Amniotic stem cell (primary cell): ENCODE results near the gene APOL2.
"Not testable (repeated sequence)": the region's sequence is repeated elsewhere in the genome, so short reads cannot be mapped to it uniquely, and the experiment has no call there.

ENCODE experiments used
- DNase-seq: peaks from one replicate; lab custom pipeline; 2025; lab: John Stamatoyannopoulos, UW

Gene APOL2

DNA sequence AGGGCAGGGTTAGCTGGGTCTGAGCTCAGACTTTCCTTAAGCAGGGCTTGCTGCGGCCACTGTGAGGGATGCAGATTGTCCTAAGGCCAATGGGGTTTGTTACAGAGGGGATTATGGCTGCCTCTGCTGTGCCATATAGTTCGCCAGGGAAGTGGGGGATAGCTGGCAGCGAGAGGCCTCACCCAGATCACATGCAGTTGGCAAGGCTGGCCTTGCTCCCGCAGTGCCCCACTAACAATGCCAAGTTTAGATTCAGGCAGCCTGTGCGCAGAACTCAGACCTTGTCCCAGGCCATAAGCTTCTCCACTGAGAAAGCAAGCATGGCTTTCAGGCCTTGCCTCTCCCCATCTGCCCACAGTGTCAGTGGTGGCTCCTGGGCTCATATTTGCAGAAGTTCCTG is 4.7 kb upstream of the APOL2 start:
- no peak for DNase-seq

DNA sequence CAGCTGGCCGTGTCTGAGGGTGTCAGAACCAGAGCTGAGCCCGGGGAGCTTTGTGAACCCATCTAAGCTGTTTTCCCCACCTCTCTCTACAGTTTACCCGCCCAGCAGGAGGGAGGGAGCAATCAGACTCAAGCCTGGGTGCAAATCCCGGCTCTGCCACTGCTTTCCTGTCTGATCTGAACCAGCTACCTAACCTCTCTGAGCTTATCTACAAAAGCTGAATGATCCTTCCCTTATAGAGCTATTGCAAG is 252 bp downstream of the APOL2 start:
- DNase-seq, result no peak

DNA sequence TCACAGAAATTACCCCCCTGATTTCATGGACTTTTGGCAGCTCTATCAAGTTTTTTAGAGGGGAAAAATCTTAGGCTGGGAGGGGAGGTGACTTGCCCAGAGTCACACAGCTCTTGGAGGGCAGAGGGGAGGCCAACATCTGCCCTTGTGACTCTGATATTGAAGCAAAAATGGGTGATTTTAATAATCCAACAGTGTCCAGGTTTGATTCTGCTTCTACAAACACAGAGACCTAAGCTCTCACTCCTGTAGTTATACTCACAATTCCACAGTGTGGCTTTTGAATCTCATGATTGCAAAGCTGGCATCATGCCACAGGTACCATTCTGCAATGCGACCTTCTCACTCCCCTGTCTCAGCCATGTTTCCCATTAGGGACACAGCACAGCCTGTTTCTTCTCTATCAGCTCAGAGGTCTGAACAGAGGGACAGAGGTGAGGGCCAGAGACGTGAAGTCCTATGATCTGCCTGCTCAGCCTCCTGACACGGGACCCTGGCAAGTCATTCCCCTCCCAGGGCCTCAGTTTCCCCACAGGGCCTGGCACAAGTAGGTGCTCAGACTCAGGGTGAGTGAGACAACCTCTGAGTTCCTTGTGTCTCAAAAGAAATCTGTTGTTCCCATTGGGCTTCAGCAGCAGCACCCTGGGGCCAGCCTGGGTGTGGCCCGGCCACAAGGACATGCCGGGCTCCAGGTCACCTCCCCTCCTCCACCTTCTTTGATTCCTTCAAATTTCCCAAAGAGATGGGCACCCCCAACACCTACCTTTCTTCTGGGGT is 766 bp downstream of the APOL2 start:
- DNase-seq, result no peak

DNA sequence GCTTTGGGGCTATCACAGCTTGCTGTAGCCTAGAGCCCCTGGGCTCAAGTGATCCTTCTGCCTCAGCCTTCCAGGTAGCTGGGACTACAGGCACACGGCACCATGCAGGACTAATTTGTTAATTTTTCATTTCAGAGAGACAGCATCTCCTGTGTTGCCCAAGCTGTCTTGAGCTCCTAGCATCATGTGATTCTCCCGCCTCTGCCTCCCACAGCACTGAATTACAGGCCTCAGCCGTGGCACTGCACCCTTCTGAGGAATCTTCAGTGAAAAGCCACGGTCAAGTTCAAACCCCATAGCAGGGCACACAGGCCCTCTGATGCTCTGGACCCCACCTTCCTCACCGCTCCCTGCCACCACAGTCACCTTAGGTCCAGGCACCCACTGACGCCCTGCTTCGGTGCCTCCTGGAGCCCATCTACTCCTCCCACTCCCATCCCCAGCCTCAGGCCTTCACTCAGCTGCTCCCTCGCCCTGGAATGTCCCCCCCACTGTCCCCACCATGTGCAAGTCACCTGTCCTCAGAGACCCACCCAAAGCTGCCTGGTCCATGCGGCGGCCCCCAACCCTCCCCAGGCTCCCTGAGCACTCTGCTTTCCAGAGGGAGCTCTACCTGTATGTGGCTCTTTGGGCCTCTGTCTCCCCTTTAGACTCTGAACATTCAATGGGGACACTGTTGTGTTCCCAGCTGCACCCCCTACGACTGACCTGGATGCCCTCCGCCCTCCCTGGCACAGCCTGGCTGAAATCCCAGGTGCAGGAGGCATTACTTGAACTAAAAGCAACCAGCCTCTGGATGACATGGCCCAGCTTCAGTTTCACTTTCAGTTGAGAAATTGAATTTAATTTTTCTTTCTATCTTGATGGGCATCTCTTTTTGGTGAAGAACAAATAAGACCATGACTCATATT is 1.6 kb downstream of the APOL2 start:
- DNase-seq, result no peak

DNA sequence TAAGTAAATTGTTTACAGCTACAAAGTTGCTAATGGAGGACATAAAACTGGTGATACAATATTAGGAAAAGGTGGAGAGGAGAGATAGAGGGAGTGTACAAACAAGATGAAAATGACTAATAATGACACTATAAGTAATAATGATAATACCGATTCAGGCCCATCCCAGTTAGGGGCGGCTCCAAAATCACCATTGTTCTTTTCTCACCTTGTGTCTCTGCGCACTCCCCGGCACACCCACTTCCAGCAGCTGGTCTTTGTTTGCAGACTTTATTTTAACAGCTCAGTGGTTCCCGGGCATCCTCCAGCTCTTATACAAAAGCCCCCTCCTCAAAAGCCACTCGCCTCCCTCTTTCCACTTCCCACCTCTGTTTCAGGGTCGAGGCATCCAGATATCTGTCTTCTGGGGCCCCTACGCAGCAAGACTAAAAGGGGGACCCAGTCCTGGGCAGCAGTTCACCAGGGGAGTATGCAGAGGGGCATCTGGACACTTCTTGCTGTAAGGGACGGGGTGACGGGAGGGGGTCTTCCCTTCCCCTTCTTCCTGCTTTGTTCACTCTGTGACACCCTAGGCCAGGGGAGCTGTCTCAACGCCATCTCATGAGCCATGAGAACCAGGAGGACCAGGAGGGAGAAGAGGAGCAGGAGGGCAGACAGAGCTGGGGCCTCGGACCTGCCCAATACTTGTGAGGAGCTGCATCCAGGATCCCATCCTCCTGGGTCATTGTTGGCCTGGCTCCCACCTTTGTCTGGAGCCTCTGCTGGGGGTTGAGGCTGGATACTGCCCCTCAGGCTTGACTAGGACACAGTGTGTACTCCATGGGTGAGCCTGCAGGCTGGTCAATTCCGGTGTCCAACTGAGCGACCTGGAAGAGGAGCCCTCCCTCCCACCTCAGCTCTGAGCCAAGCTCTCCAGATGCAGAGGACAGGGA is 2.7 kb downstream of the APOL2 start:
- DNase-seq, result no peak

DNA sequence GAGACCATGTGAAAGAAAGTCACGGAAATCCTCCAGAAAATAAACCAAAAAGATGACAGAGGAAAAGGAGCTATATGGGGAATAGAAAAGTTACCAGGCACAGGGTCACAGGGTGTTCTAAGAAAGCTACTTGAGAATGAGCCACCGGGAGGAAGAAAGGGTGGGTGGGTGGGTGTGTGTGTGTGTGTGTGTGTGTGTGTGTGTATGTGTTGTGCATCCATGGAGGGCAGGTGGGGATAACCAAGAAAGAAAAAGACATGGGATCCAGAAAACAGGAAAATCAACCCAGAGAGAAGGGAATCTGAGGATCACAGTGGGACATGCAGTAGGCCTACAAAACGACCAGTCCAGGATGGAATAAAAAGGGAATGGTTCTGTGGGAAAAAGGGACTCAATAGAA is 3.7 kb downstream of the APOL2 start:
- no peak for DNase-seq

DNA sequence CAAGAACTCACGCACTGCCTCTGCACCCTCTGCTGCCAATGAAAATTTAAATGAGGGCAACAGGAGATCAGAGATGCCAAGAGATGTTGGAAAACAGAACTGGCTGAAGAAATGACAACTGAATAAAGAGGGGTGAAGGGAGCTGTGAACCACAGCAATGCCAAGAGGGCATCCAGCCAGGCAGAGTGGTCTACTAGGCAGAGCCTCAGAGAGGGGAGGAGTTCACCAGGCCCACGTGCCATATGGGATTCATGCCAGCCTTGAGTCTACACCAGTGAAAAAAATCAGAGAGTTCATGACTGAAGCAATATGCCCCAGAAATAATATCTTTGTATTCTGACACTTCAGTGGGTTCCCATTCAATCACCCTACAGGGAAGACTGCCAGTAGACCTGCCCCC is 4.4 kb downstream of the APOL2 start:
- DNase-seq, result no peak

DNA sequence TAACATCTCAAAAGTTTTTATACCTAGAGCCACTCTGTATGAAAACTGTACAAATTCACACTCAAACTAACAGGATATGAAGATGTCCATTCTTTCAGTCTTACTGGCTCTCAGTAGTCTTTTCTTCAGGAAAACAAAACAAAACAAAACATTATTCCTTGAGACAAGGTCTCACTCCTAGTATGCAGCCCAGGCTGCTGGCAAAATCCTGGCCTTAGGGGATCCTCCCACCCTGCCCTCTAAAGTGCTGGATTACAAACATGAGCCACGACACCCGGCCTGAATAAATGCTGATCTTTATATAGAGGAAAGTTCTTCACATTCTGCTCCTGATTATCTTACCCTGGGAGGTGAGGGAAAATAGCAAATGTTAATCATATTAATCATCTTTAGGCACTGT is 5.1 kb downstream of the APOL2 start:
- no peak for DNase-seq

DNA sequence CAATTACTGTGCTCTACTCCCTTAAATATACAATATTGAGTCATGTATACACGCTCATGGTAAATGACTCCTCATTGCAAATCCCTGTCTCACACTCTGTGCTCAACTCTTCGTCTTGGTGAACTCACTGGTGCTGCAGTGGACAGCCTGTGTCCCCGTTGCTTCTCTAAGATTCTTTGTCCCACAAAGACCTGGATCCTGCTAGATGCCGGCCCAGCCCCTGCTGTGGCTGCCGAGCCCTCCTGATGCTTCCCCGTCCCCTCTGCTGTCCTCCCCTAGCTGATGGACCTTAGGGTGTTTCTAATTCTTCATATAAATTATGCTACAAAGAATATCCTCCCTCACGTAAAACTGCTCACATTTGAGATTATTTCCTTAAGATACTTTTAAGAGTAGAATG is 5.5 kb downstream of the APOL2 start:
- no peak for DNase-seq

DNA sequence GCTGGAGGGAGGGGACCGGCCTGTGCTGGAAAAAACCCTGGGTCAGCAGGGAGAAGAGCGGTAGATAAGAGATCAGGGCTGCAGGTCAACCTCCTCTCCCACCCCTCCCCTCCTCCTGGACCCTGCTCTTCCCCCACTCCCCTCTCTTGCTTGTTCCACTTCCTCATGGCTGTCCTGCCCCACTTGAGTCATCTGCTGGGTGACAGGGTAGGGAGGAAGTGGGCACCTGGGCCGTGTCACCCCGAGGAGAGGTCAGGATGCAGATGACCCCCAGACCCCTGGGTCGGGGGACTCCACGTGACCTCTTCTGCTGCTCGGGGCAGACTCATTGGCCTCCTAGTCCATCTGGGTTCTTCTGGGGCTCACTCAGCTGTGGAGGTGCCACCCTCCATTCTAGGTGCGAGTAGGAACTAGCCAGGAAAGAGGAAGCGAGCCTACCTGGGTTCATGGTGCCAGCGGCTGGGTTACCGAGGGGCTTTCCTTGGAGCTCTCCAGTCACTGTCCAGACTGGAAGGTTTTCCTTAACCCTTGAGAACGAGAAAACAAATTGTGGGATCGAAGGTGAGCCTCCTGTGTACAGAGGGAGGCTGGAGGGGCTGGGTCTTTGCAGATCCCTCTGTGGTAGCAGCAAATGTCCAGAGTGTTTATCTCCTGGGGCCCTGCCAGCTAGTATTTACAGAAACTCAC is 6.5 kb downstream of the APOL2 start:
- no peak for DNase-seq

DNA sequence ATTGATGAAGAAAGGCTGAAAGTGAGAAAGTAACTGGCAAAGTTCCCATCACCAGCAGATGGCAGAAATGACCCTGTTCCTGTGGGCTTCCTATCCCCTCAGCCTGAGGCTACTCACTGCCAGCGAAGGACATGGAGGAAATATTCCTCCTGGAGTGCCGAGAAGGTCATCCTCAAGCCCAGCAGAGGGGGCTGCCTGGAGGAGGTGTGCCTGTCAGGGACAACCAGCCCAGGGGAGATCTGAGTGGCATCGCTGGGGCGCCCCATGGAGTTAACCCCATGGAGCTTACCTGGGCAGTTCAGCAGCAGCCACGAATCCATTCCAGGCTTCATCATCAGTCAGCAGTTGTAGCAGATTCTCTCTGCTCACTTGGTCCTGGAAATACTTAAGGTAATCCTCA is 8.3 kb downstream of the APOL2 start:
- DNase-seq, result not testable (repeated sequence)

DNA sequence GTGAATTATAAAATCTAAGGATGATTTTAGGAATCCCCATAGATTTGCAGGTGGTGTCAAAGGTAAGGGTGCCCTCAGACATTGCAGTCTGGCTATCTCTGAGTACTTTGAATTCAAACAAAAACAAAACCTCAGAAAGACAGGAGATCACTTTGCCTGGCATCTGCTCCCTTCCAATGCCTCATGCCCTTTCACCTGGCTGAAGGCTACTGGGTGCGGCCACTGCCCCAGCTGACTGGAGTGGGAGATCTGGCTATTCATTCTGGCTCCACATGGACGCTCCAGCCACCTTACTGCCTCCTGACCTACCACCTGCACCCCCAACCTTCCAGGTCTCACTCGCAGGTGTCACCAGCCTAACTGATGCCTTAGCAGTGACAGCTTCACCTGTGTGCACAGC is 9.7 kb downstream of the APOL2 start:
- not testable (repeated sequence) for DNase-seq

DNA sequence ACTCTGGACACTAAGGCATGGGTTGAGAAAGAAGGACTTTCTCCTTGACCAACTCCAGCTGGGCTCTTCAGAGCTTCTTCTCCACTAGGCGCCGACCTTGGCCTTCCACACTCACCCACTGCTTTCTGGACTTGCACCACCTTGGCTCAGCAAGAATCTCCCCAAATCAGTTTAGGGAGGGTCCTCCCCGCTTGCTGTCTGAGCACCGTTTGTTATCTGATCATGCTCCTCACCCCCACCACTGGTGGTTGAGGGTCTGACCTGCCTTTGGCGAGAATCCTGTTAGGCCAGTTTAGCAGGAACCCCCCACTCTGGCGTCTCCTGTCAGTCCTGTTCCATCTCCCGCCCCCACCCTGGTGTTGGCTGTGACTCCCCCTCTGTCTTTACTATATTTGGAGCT is 10.4 kb downstream of the APOL2 start:
- no peak for DNase-seq

DNA sequence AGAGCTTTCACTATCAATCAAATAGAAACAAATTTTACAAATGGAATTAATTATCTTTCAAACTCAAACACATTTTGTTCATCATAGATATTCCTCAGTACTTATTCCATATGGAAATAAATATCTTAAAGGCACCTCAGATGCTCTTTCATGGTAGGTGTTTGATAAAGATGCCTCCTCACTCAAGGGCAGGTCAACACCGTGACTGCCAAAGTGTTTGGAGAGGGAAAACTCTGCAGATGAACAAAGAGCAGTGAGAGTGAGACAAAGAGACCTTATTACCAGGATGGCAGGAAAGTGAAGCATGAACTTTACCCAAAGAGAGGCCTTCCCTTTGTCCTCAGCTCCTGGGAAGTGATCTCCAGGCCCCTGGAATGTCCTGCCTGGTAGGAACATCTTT is 11.0 kb downstream of the APOL2 start:
- DNase-seq, result not testable (repeated sequence)

DNA sequence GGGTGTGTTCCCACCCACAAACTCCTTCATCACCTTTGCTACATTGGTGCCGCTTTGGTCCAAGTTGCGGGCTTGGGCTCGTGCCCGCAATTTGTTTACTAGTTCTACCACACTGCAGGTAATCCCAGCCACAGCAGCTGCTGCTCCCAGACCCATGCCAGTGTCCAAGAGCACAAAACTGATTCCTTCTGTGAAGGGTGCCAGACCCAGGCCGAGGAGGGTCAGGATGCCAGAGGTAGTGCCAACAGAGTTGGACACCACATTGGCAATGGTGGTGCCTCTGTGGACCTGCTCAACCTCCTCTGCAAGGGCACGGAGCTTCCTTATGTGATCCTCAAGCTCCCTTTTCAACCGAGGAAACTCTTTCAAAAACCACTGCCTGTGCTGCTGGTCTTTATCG is 11.5 kb downstream of the APOL2 start:
- DNase-seq, result no peak

DNA sequence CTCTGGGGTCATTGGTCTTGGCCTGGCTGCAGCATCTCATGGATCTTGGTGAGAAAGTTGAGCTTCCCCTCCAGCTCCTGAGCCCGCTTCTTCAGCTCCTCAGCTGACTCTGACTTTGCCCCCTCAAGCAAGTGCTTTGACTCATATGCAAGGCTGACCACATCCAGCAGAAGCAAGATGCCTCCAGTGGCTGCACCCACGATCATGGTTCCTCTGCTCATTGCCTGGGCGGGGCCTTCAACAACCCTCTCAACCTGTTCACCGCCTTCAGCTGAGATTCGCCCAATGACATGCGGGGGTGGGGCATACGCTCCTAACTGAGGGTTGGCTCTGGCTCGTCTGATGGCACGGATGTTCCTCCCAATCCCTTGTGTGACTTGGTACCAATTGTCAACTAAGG is 11.9 kb downstream of the APOL2 start:
- no peak for DNase-seq

DNA sequence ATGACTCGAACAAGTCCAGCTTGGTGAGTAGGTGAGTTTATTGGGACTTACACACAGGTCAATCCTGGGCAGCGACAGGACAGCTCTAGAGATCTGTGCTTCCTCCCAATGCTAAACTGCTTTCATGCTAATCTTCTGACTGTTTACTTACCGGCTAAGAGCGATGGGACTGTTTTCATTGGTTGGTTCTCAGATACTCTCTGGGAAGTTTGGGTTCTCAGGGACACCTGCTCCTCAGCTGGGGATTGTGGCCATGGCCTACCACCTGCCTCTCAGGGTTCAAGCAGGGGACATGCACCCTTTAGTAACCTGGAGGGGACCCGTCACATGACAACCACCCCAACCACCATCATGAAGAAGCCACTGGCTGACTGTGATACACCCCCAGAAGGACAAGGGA is 13.1 kb downstream of the APOL2 start:
- no peak for DNase-seq

DNA sequence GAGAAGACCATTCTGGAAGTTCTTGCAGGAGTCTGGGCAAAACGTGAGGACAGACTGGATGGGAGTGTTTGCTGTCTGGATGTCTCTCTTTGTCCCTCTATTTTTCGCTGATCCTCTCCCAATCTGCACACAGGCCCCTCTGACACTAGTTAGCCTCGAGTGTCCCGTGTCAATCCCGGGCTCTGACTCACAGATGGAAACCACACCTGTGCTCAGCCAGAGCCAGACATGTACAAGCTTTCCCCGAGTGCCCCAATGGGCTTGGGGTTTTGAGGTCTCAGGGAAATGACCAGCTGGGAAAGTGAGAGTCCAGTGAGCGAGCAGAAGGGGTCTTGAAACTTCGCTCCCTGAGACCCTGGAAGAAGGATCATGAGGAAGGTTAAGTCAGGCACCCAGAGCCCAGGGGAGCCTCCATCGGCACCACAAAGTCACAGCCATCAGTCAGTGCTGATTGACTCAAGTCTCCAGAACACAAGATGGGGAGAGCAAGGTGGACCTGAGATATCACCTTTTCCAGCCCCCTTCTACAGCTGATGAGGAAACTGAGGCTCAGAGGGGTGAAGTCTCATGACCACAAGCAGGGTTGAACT is 13.9 kb downstream of the APOL2 start:
- no peak for DNase-seq

DNA sequence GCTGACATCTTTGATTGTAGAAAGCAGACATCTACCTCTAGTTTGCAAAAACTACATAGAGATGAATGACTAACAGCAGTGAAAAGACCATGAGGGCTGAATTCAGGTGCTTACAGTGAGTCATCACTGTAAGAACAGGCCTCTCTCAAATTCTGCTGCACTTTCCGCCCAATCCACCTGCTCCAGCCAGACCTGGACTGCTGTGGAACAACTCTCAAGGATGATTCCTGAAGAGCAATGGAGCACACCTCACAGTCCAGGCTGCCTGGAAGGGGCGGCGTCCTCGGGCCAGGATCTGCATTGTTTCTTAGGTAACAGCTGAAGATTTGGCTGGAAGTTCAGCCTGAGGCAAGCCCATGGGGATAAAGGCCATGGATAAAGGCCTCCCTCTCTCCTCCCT is 15.1 kb downstream of the APOL2 start:
- DNase-seq, result no peak

DNA sequence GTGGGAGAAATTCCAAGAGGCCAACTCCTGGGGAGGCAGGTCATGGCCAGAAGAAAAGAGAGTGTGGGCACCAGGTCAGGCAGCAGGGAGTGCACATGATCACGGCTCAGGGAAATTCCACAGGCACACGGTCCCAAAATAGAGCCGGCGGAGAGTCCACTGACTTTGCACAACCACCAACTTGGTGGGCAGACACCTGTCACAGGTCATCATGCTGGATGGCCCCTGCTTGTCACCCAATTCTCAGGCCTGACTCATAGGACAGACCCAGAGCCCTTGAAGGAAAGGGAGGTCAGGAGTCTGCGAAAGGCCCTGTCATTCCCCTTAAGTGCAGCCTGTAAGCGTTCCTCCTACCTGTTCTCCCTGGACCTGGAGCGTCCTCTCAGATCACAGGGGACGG is 15.8 kb downstream of the APOL2 start:
- no peak for DNase-seq

DNA sequence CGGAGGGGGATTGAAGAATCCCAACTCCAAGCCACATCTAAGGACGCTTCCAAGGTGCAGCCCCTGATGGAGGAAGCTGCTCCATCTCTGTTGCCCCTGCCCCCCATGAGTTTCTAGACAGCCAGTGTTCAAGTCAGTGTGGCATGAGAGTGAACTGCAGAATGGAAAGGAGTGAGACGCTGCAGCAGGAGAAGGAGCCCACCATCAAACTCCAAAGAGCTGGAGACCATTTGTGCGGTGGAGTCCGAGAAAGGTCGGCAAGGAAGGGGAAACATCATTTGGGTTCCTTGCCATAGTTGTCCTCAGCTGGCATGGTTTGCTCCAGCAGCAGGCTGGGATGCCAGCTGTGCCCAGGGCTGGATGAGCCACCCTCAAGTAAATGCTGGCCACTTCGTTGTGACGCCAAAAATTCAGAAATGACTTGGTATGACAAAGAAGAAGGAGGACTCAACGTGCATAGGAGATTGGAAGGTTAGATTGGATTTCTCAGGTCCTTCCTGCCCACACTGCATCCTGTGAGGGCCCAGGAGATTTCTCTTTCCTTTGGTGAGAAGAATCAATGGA is 16.4 kb downstream of the APOL2 start:
- no peak for DNase-seq
